ENCODE results near the gene FBXL4. TPM values are rescaled to one million over a fixed set of nuclear protein-coding genes. Genes with fewer than 3 reads are reported as not detected.
"Not testable (repeated sequence)": the region's sequence is repeated elsewhere in the genome, so short reads cannot be mapped to it uniquely, and the experiment has no call there.

Gene FBXL4
- total RNA-seq, 1 donor from 2014 or later = 14.4 TPM

DNA sequence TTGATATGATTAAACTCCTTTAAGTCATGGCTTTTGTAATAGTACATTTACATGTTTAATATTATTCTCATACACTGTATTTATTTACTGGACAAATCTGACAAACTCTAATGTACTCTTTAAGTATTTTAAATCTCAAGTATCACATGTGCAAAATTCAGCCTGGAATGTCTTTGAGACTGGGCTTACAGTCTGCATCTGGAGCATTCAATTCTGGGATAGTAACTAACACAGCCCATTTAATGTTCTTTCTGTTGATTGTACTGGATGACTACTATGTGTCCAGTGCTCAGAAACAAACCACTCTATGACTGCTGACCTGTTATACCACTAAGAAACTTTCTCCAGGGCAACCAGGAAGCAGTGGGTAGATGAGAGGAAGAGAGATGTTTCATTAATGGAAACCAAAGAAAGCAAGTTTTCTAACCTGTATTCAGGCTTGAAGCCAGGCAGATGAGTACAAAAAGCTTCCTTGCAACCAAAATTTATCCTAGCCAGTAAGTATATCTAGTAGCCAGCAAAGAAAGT, 26.8 kb downstream of the FBXL4 start:
- Mint-ChIP-seq H3K36me3 (ENCODE audit: low read depth) (peaks cover 2% of the 10 kb centered on the region), H3K9me3 (ENCODE audit: low read depth) (no peaks in the 10 kb centered on the region), H3K27ac (ENCODE audit: unreplicated experiment) (no peak overlapping the region), H3K4me1 (ENCODE audit: low read depth) (peaks cover 13% of the 10 kb centered on the region), H3K27me3 (ENCODE audit: low read depth) (no peaks in the 10 kb centered on the region), H3K4me3 (ENCODE audit: unreplicated experiment) (no peak overlapping the region)
- no peak for DNase-seq (ENCODE audit: low spot score)
- TF ChIP-seq, protein P1, sequence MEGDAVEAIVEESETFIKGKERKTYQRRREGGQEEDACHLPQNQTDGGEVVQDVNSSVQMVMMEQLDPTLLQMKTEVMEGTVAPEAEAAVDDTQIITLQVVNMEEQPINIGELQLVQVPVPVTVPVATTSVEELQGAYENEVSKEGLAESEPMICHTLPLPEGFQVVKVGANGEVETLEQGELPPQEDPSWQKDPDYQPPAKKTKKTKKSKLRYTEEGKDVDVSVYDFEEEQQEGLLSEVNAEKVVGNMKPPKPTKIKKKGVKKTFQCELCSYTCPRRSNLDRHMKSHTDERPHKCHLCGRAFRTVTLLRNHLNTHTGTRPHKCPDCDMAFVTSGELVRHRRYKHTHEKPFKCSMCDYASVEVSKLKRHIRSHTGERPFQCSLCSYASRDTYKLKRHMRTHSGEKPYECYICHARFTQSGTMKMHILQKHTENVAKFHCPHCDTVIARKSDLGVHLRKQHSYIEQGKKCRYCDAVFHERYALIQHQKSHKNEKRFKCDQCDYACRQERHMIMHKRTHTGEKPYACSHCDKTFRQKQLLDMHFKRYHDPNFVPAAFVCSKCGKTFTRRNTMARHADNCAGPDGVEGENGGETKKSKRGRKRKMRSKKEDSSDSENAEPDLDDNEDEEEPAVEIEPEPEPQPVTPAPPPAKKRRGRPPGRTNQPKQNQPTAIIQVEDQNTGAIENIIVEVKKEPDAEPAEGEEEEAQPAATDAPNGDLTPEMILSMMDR (IDR thresholded peaks at IDR 0.05) = no peak

DNA sequence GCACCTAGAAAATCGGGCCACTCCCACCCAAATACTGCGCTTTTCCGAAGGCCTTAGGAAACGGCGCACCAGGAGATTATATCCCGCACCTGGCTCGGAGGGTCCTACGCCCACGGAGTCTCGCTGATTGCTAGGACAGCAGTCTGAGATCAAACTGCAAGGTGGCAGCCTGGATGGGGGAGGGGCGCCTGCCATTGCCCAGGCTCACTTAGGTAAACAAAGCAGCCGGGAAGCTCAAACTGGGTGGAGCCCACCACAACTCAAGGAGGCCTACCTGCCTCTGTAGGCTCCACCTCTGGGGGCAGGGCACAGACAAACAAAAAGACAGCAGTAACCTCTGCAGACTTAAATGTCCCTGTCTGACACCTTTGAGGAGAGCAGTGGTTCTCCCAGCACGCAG, 36.8 kb downstream of the FBXL4 start:
- H3K4me3 Mint-ChIP-seq (ENCODE audit: unreplicated experiment); H3K27ac Mint-ChIP-seq (ENCODE audit: unreplicated experiment); H3K27me3 Mint-ChIP-seq (ENCODE audit: low read depth); DNase-seq (ENCODE audit: low spot score); H3K4me1 Mint-ChIP-seq (ENCODE audit: low read depth): not testable (repeated sequence)
- peaks cover 29% of the 10 kb centered on the region for H3K36me3 Mint-ChIP-seq (ENCODE audit: low read depth)
- H3K9me3 Mint-ChIP-seq (ENCODE audit: low read depth) = peaks cover 21% of the 10 kb centered on the region

DNA sequence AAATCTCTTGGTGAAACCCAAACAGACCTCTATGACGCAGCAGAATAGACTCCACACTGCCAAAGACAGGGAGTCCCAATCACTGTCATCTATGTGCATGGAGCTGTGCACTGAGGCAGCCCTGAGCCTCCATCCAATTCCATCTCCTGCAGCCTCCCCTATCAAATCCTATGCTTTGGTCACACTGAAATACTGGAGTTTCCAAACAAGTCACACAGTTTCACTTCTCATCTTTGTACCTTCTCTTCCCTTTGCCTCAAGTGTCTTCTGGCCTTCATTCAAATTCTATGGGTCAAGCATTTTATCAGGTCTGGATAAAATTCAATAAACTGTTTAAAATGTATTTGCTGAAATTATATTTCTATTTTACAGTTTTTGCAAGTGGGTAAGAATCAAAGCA, 38.5 kb downstream of the FBXL4 start:
- peaks cover under 1% of the 10 kb centered on the region for H3K4me1 Mint-ChIP-seq (ENCODE audit: low read depth)
- no peak overlapping the region for H3K4me3 Mint-ChIP-seq (ENCODE audit: unreplicated experiment)
- peaks cover 21% of the 10 kb centered on the region for H3K9me3 Mint-ChIP-seq (ENCODE audit: low read depth)
- DNase-seq (ENCODE audit: low spot score) = no peak
- no peak overlapping the region for H3K27ac Mint-ChIP-seq (ENCODE audit: unreplicated experiment)
- H3K27me3 Mint-ChIP-seq (ENCODE audit: low read depth) = no peaks in the 10 kb centered on the region
- H3K36me3 Mint-ChIP-seq (ENCODE audit: low read depth) = peaks cover 29% of the 10 kb centered on the region
- TF ChIP-seq, protein P1 (IDR thresholded peaks at IDR 0.05) = no peak

DNA sequence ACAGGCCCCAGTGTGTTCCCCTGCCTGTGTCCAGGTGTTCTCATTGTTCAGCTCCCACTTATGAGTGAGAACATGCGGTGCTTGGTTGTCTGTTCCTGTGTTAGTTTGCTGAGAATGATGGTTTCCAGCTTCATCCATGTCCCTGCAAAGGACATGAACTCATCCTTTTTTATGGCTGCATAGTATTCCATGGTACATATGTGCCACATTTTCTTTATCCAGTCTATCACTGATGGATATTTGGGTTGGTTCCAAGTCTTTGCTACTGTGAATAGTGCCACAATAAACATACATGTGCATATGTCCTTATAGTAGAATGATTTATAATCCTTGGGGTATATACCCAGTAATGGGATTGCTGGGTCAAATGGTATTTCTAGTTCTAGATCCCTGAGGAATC, 41.4 kb downstream of the FBXL4 start:
- H3K27ac Mint-ChIP-seq (ENCODE audit: unreplicated experiment); DNase-seq (ENCODE audit: low spot score); H3K4me3 Mint-ChIP-seq (ENCODE audit: unreplicated experiment); H3K9me3 Mint-ChIP-seq (ENCODE audit: low read depth); H3K4me1 Mint-ChIP-seq (ENCODE audit: low read depth); H3K27me3 Mint-ChIP-seq (ENCODE audit: low read depth): not testable (repeated sequence)
- H3K36me3 Mint-ChIP-seq (ENCODE audit: low read depth) = peaks cover 11% of the 10 kb centered on the region

DNA sequence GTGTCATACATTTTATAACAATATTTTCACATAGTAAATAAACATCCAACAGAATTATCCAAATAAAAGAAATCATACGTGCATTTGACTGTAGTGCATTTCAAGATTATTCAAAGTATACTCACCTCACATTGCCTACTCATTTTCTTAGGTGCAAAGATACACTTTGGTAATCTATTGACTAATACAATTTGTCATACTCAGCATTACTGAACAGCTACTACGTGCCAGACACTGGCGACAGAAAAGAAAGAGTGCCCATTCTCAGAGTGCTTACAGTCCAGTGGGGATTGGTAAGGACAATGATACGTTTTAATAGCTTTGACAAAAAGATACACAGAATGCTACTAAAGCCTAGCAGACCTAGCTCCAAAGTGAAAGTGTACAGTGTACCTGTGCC, 42.0 kb downstream of the FBXL4 start:
- Mint-ChIP-seq H3K4me3 (ENCODE audit: unreplicated experiment) (no peak overlapping the region), H3K36me3 (ENCODE audit: low read depth) (peaks cover 15% of the 10 kb centered on the region), H3K27me3 (ENCODE audit: low read depth) (no peaks in the 10 kb centered on the region), H3K4me1 (ENCODE audit: low read depth) (peaks cover 5% of the 10 kb centered on the region), H3K9me3 (ENCODE audit: low read depth) (no peaks in the 10 kb centered on the region), H3K27ac (ENCODE audit: unreplicated experiment) (no peak overlapping the region)
- no peak for DNase-seq (ENCODE audit: low spot score)
- TF ChIP-seq, protein P1 (IDR thresholded peaks at IDR 0.05) = no peak

DNA sequence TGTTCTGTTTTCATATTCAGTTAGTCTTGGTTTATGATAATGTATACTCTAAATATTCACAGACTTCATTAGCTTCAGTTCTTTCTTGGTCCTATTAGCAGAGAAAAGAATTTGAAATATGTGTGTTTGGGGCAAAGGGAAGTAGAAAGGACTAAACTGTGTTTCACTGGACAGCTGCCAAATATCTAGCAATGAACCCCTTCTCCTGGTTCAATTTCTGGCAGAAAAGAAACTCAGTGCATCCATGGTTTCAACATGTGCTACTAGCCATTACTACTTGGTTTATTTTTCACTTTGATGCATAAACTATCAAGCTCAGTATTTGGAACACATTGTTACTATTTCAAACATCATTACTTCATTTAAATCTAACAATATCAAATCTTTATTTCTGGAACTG, 43.6 kb downstream of the FBXL4 start:
- Mint-ChIP-seq H3K27me3 (ENCODE audit: low read depth) (no peaks in the 10 kb centered on the region), H3K4me3 (ENCODE audit: unreplicated experiment) (no peak overlapping the region), H3K27ac (ENCODE audit: unreplicated experiment) (no peak overlapping the region), H3K36me3 (ENCODE audit: low read depth) (peaks cover 16% of the 10 kb centered on the region), H3K4me1 (ENCODE audit: low read depth) (peaks cover 5% of the 10 kb centered on the region), H3K9me3 (ENCODE audit: low read depth) (no peaks in the 10 kb centered on the region)
- no peak for DNase-seq (ENCODE audit: low spot score)
- TF ChIP-seq, protein P1 (IDR thresholded peaks at IDR 0.05) = no peak

Measured in chondrocyte (in vitro differentiated cells).